Inflammatory macrophage treated with lipopolysaccharide for 4 hours (primary cell): ENCODE measurements around the gene SLC25A5.
A peak's percentile ranks its signal among the peaks of the same experiment; 100 is the strongest.

Source experiments
- DNase-seq: peaks from one replicate; pipeline ENCODE4 v3.0.0-alpha.2; 2020

Gene SLC25A5

DNA sequence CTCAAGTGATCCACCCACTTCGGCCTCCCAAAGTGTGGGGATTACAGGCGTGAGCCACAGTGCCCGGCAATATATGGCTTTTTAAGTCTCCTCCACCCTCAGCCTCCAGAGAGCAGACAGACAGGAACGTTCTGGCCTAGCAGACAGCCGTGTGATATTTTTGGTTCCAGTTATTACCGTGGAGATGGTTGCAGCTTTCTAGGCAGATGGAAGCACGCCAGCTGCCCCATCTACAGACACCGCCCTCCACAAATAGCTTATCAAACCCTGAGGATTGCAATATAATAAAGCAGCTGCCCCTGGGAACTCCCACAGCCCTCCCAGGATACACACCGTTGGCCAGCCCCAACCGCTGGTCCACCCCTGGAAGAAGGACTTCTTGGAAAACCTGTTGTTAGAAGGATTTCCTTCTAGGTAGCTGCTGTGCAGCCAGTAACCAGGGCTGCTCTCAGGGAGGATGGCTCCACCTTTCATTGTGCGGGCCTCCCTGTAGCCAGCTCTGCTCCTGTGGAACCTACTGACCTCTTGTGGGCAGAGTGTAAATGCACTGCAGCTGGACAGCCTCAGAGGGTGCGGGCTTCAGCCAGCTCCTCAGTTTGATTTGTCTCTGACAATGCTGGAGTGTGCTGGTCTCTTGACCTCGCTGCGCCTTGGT lies 44.0 kb downstream of the SLC25A5 start:
- DNase-seq: peak; percentile 63

DNA sequence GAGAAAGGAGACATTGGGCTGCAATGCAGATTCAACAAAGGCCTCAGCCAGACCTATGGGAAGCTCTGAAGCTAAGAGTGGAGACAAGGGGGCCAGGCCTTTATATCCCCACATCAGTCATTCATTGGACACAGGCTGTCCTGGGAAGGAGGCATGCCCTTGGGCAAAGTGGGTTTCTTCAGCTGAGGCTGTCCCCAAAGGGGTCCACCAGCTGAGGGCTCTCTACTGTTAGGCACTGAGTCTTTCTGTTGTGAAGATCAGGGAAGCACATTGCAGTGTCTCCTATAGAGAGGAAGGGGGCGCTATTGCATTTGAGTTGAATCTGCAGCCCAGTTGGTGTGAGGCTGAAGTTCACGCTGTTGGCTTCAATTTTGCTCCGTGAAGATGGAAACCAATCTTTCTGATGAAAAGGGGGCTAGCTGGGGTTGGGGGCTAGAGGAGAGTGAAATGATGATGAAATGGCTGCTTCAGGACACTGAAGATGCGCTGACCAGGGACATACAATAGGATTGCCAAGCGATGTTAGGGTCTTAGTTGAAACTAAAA lies 48.0 kb downstream of the SLC25A5 start:
- DNase-seq: peak; percentile 58

- DNase-seq: no peak
Measured at GRCh38 chrX:119518371-119518770, 50.1 kb downstream of the SLC25A5 start.
